ENCODE data around the gene ATP5F1D. TPM values are rescaled to one million over a fixed set of nuclear protein-coding genes. Genes with fewer than 3 reads are reported as not detected.

The ATP5F1D gene
- total and polyA plus RNA-seq, 2 of the 8 experiments (the other 6 are each of a cell fraction or from before 2014, with no cell fraction given), result 174 to 249 TPM

- TF ChIP-seq, protein P1, sequence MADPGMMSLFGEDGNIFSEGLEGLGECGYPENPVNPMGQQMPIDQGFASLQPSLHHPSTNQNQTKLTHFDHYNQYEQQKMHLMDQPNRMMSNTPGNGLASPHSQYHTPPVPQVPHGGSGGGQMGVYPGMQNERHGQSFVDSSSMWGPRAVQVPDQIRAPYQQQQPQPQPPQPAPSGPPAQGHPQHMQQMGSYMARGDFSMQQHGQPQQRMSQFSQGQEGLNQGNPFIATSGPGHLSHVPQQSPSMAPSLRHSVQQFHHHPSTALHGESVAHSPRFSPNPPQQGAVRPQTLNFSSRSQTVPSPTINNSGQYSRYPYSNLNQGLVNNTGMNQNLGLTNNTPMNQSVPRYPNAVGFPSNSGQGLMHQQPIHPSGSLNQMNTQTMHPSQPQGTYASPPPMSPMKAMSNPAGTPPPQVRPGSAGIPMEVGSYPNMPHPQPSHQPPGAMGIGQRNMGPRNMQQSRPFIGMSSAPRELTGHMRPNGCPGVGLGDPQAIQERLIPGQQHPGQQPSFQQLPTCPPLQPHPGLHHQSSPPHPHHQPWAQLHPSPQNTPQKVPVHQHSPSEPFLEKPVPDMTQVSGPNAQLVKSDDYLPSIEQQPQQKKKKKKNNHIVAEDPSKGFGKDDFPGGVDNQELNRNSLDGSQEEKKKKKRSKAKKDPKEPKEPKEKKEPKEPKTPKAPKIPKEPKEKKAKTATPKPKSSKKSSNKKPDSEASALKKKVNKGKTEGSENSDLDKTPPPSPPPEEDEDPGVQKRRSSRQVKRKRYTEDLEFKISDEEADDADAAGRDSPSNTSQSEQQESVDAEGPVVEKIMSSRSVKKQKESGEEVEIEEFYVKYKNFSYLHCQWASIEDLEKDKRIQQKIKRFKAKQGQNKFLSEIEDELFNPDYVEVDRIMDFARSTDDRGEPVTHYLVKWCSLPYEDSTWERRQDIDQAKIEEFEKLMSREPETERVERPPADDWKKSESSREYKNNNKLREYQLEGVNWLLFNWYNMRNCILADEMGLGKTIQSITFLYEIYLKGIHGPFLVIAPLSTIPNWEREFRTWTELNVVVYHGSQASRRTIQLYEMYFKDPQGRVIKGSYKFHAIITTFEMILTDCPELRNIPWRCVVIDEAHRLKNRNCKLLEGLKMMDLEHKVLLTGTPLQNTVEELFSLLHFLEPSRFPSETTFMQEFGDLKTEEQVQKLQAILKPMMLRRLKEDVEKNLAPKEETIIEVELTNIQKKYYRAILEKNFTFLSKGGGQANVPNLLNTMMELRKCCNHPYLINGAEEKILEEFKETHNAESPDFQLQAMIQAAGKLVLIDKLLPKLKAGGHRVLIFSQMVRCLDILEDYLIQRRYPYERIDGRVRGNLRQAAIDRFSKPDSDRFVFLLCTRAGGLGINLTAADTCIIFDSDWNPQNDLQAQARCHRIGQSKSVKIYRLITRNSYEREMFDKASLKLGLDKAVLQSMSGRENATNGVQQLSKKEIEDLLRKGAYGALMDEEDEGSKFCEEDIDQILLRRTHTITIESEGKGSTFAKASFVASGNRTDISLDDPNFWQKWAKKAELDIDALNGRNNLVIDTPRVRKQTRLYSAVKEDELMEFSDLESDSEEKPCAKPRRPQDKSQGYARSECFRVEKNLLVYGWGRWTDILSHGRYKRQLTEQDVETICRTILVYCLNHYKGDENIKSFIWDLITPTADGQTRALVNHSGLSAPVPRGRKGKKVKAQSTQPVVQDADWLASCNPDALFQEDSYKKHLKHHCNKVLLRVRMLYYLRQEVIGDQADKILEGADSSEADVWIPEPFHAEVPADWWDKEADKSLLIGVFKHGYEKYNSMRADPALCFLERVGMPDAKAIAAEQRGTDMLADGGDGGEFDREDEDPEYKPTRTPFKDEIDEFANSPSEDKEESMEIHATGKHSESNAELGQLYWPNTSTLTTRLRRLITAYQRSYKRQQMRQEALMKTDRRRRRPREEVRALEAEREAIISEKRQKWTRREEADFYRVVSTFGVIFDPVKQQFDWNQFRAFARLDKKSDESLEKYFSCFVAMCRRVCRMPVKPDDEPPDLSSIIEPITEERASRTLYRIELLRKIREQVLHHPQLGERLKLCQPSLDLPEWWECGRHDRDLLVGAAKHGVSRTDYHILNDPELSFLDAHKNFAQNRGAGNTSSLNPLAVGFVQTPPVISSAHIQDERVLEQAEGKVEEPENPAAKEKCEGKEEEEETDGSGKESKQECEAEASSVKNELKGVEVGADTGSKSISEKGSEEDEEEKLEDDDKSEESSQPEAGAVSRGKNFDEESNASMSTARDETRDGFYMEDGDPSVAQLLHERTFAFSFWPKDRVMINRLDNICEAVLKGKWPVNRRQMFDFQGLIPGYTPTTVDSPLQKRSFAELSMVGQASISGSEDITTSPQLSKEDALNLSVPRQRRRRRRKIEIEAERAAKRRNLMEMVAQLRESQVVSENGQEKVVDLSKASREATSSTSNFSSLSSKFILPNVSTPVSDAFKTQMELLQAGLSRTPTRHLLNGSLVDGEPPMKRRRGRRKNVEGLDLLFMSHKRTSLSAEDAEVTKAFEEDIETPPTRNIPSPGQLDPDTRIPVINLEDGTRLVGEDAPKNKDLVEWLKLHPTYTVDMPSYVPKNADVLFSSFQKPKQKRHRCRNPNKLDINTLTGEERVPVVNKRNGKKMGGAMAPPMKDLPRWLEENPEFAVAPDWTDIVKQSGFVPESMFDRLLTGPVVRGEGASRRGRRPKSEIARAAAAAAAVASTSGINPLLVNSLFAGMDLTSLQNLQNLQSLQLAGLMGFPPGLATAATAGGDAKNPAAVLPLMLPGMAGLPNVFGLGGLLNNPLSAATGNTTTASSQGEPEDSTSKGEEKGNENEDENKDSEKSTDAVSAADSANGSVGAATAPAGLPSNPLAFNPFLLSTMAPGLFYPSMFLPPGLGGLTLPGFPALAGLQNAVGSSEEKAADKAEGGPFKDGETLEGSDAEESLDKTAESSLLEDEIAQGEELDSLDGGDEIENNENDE (IDR thresholded peaks at IDR 0.05; ENCODE audit: insufficient replicate concordance, low read length), result no peak
- no peak for TF ChIP-seq SIRT6 (IDR thresholded peaks at IDR 0.05; ENCODE audit: low read length)
- no peak for TF ChIP-seq TBP (IDR thresholded peaks at IDR 0.05; ENCODE audit: low read depth, low read length)
- TF ChIP-seq, protein P2, sequence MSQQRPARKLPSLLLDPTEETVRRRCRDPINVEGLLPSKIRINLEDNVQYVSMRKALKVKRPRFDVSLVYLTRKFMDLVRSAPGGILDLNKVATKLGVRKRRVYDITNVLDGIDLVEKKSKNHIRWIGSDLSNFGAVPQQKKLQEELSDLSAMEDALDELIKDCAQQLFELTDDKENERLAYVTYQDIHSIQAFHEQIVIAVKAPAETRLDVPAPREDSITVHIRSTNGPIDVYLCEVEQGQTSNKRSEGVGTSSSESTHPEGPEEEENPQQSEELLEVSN (IDR thresholded peaks at IDR 0.05), result no peak
- TF ChIP-seq MAFK (IDR thresholded peaks at IDR 0.05; ENCODE audit: low read depth, low read length), result no peak
- no peak for TF ChIP-seq EGR1 (IDR thresholded peaks at IDR 0.05; ENCODE audit: borderline replicate concordance, low read depth, low read length)
- peak in 1 of 2 experiments; percentile 23; a peak in 1 of 3 replicates for TF ChIP-seq POLR2A (IDR thresholded peaks at IDR 0.05; ENCODE audit: control extremely low read depth in 1 of 2, low read depth in 2 of 2, low read length in 2 of 2)
- peak; percentile 94 to 95 for TF ChIP-seq RAD21 (IDR thresholded peaks at IDR 0.05 in 1 of 2, conservative IDR thresholded peaks at IDR 0.05 in 1 of 2; ENCODE audit: low read depth in 2 of 2, low read length in 2 of 2)
- TF ChIP-seq, protein P3, sequence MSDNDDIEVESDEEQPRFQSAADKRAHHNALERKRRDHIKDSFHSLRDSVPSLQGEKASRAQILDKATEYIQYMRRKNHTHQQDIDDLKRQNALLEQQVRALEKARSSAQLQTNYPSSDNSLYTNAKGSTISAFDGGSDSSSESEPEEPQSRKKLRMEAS (IDR thresholded peaks at IDR 0.05), result no peak
- no peak for TF ChIP-seq YY1 (IDR thresholded peaks at IDR 0.05; ENCODE audit: low read depth, low read length)
Observed at GRCh38 chr19:1279782-1280341, 38.3 kb downstream of the ATP5F1D start (continued).

Data from H1 (cell line).